Mononuclear cell (primary cell): ENCODE measurements around the gene MYOM3. TPM values are rescaled to one million over a fixed set of nuclear protein-coding genes. Genes with fewer than 3 reads are reported as not detected.

Experiments used
- H3K27me3 ChIP-seq: 2 replicates; pipeline ENCODE4 v1.6.0; 2011; ENCODE audit warnings: low read length, control low read depth; ENCODE audit not compliant: insufficient read depth
- H3K4me1 ChIP-seq: 2 replicates; pipeline ENCODE4 v1.5.1; 2011; ENCODE audit warnings: mild to moderate bottlenecking, low read length, control low read depth; ENCODE audit not compliant: insufficient read depth
- H3K4me3 ChIP-seq: 2 replicates; pipeline ENCODE4 v1.5.1; 2011; ENCODE audit warnings: mild to moderate bottlenecking, low read length, moderate library complexity
- H3K9me3 ChIP-seq: 2 replicates; pipeline ENCODE4 v1.5.1; 2011; ENCODE audit warnings: low read depth, mild to moderate bottlenecking, control low read depth, low read length
- total RNA-seq: library from RNA; depleted of rRNA; stranded (reverse); fragments of >200 nt; gene quantifications from one replicate; pipeline ENCODE4 v1.2.3, GENCODE V29; 2012

MYOM3 gene
- total RNA-seq, 1 donor = not detected

- Histone ChIP-seq H3K4me3 (no peak within 1 kb of the TSS), H3K9me3 (no peaks in the 10 kb centered on the region), H3K27me3 (no peaks in the 10 kb centered on the region), H3K4me1 (no peaks in the 10 kb centered on the region)
Measured at GRCh38 chr1:24142546-24143534, 30.9 kb upstream of the MYOM3 start, which contains the start of gene IL22RA1. IL22RA1 (minus strand) TSS chr1:24143140; CDS start chr1:24143082, 58 bp downstream.

- Histone ChIP-seq H3K4me3 (no peak overlapping the region), H3K27me3 (no peaks in the 10 kb centered on the region), H3K4me1 (no peaks in the 10 kb centered on the region), H3K9me3 (no peaks in the 10 kb centered on the region)
Measured at GRCh38 chr1:24141311-24141997, 29.5 kb upstream of the MYOM3 start.

- no peak overlapping the region for H3K4me3 ChIP-seq
- no peaks in the 10 kb centered on the region for H3K9me3 ChIP-seq
- no peaks in the 10 kb centered on the region for H3K4me1 ChIP-seq
- no peaks in the 10 kb centered on the region for H3K27me3 ChIP-seq
Measured at GRCh38 chr1:24140741-24141181, 28.8 kb upstream of the MYOM3 start.

- Histone ChIP-seq H3K4me1 (no peaks in the 10 kb centered on the region), H3K9me3 (no peaks in the 10 kb centered on the region), H3K27me3 (no peaks in the 10 kb centered on the region), H3K4me3 (no peak overlapping the region)
Measured at GRCh38 chr1:24139841-24140425, 28.0 kb upstream of the MYOM3 start.

- H3K4me3 ChIP-seq = no peak overlapping the region
- H3K9me3 ChIP-seq = no peaks in the 10 kb centered on the region
- H3K27me3 ChIP-seq = no peaks in the 10 kb centered on the region
- H3K4me1 ChIP-seq = no peaks in the 10 kb centered on the region
Measured at GRCh38 chr1:24139222-24139489, 27.2 kb upstream of the MYOM3 start.

GRCh38 chr1:24138476-24139221 lies 26.7 kb upstream of the MYOM3 start:
- H3K27me3 ChIP-seq = no peaks in the 10 kb centered on the region
- no peak overlapping the region for H3K4me3 ChIP-seq

GRCh38 chr1:24136956-24137539 lies 25.1 kb upstream of the MYOM3 start:
- no peaks in the 10 kb centered on the region for H3K27me3 ChIP-seq

More at GRCh38 chr1:24138476-24139221, 26.7 kb upstream of the MYOM3 start:
- Histone ChIP-seq H3K4me1 (no peaks in the 10 kb centered on the region), H3K9me3 (no peaks in the 10 kb centered on the region)

GRCh38 chr1:24134376-24134775 lies 22.4 kb upstream of the MYOM3 start:
- no peaks in the 10 kb centered on the region for H3K27me3 ChIP-seq
- H3K9me3 ChIP-seq = peaks cover 9% of the 10 kb centered on the region
- no peaks in the 10 kb centered on the region for H3K4me1 ChIP-seq
- no peak overlapping the region for H3K4me3 ChIP-seq

More at GRCh38 chr1:24136956-24137539, 25.1 kb upstream of the MYOM3 start:
- Histone ChIP-seq H3K4me3 (no peak overlapping the region), H3K9me3 (no peaks in the 10 kb centered on the region), H3K4me1 (no peaks in the 10 kb centered on the region)

- Histone ChIP-seq H3K27me3 (no peaks in the 10 kb centered on the region), H3K9me3 (peaks cover 9% of the 10 kb centered on the region), H3K4me3 (no peak overlapping the region), H3K4me1 (no peaks in the 10 kb centered on the region)
Measured at GRCh38 chr1:24133819-24134218, 21.9 kb upstream of the MYOM3 start.

GRCh38 chr1:24130385-24130784 lies 18.4 kb upstream of the MYOM3 start:
- H3K4me3 ChIP-seq = no peak overlapping the region
- H3K27me3 ChIP-seq = no peaks in the 10 kb centered on the region
- peaks cover 9% of the 10 kb centered on the region for H3K9me3 ChIP-seq
- H3K4me1 ChIP-seq = no peaks in the 10 kb centered on the region

- Histone ChIP-seq H3K4me1 (no peaks in the 10 kb centered on the region), H3K4me3 (no peak overlapping the region), H3K27me3 (no peaks in the 10 kb centered on the region), H3K9me3 (peaks cover 9% of the 10 kb centered on the region)
Measured at GRCh38 chr1:24127801-24128363, 15.9 kb upstream of the MYOM3 start.

GRCh38 chr1:24127134-24127800 lies 15.3 kb upstream of the MYOM3 start:
- Histone ChIP-seq H3K4me1 (no peaks in the 10 kb centered on the region), H3K4me3 (no peak overlapping the region), H3K27me3 (no peaks in the 10 kb centered on the region), H3K9me3 (peaks cover 9% of the 10 kb centered on the region)

- H3K4me3 ChIP-seq = no peak overlapping the region
- H3K27me3 ChIP-seq = no peaks in the 10 kb centered on the region
- no peaks in the 10 kb centered on the region for H3K4me1 ChIP-seq
- peaks cover 9% of the 10 kb centered on the region for H3K9me3 ChIP-seq
Measured at GRCh38 chr1:24126672-24127023, 14.7 kb upstream of the MYOM3 start.
